ENCODE results near the gene MLF2.

The MLF2 gene

DNA sequence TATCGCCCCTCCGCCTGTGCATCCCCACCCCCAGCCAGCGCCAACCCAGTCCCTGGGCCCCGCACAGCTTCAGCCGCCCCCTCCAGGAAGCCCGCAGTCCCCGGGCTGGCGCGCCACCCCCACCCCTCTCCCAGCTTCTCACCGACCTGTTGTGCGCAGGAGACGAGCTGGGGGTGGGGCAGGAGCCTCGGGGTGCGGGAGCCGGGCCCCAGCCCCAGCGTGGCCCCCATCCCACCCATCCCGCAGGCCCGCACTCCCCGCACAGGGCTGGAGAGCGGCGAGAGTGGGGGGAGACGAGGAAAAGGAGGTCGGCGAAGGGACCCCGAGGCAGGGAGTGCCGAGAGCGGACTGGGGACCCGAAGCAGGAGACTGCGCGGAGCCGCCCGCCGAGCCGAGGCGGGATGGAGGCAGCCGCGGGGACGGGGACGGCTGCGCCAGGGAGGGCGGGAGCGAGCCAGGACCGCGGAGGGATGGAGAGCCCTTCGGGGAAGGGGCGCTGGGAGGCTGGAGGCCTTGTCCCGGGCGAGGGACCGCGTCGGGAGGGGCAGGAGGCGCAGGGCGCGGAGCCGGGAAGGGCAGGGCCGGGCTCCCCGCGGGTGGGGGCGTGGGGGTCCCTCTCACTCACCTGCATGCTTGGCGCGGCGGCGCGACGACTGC lies 52.8 kb downstream of the MLF2 start:
- peak in 6 of 10 donors; percentile 30 to 88 (median 62) for DNase-seq
- intact Hi-C loops (cut with DNase I): no loop called here

- DNase-seq: no peak
- intact Hi-C loops (cut with DNase I): no loop called here
Observed at GRCh38 chr12:6699259-6699988, 53.5 kb downstream of the MLF2 start.

- no peak for DNase-seq
- intact Hi-C loops (cut with DNase I): no loop called here
Observed at GRCh38 chr12:6698352-6699046, 54.4 kb downstream of the MLF2 start.
